GM19468 (cell line): ENCODE data around the gene LIN7A.
"Not testable (repeated sequence)": the region's sequence is repeated elsewhere in the genome, so short reads cannot be mapped to it uniquely, and the experiment has no call there.

Experiments used
- ATAC-seq: cut with Tn5 transposase; IDR thresholded peaks from one replicate; pipeline ENCODE4 v1.9.1; 2021; ENCODE audit warnings: mild to moderate bottlenecking, moderate library complexity, moderate number of reproducible peaks; ENCODE audit not compliant: unreplicated experiment; ENCODE audit errors: extremely low read depth

LIN7A gene

GRCh38 chr12:80925237-80925636 lies 12.5 kb downstream of the LIN7A start:
- no peak for ATAC-seq

GRCh38 chr12:80924437-80924836 lies 13.3 kb downstream of the LIN7A start:
- no peak for ATAC-seq

- ATAC-seq, result no peak
Observed at GRCh38 chr12:80920006-80920405, 17.7 kb downstream of the LIN7A start.

- no peak for ATAC-seq
Observed at GRCh38 chr12:80917651-80918050, 20.1 kb downstream of the LIN7A start.

- ATAC-seq, result no peak
Observed at GRCh38 chr12:80912901-80913770, 24.6 kb downstream of the LIN7A start.

GRCh38 chr12:80909370-80909769 lies 28.4 kb downstream of the LIN7A start:
- ATAC-seq, result no peak

- no peak for ATAC-seq
Observed at GRCh38 chr12:80902711-80903110, 35.0 kb downstream of the LIN7A start.

GRCh38 chr12:80901661-80902060 lies 36.1 kb downstream of the LIN7A start:
- ATAC-seq, result no peak

GRCh38 chr12:80895240-80895639 lies 42.5 kb downstream of the LIN7A start:
- ATAC-seq, result no peak

- ATAC-seq, result no peak
Observed at GRCh38 chr12:80894179-80894578, 43.6 kb downstream of the LIN7A start.

GRCh38 chr12:80892597-80893445 lies 44.9 kb downstream of the LIN7A start:
- ATAC-seq, result peak; percentile 32

- ATAC-seq, result no peak
Observed at GRCh38 chr12:80884651-80885050, 53.1 kb downstream of the LIN7A start.

GRCh38 chr12:80881106-80881505 lies 56.6 kb downstream of the LIN7A start:
- ATAC-seq, result no peak

GRCh38 chr12:80878452-80878851 lies 59.3 kb downstream of the LIN7A start:
- ATAC-seq, result not testable (repeated sequence)

GRCh38 chr12:80877721-80878265 lies 59.9 kb downstream of the LIN7A start:
- ATAC-seq, result no peak

GRCh38 chr12:80872053-80872452 lies 65.7 kb downstream of the LIN7A start:
- no peak for ATAC-seq

- ATAC-seq, result no peak
Observed at GRCh38 chr12:80869264-80869663, 68.5 kb downstream of the LIN7A start.

GRCh38 chr12:80868576-80868975 lies 69.2 kb downstream of the LIN7A start:
- no peak for ATAC-seq

- ATAC-seq, result no peak
Observed at GRCh38 chr12:80867941-80868340, 69.8 kb downstream of the LIN7A start.

GRCh38 chr12:80864046-80864735 lies 73.5 kb downstream of the LIN7A start:
- no peak for ATAC-seq
